ENCODE data around the gene FAM83E. TPM values are rescaled to one million over a fixed set of nuclear protein-coding genes. Genes with fewer than 3 reads are reported as not detected.
A peak's percentile ranks its signal among the peaks of the same experiment; 100 is the strongest.

FAM83E gene
- total RNA-seq, 1 donor: 1.3 TPM

DNA sequence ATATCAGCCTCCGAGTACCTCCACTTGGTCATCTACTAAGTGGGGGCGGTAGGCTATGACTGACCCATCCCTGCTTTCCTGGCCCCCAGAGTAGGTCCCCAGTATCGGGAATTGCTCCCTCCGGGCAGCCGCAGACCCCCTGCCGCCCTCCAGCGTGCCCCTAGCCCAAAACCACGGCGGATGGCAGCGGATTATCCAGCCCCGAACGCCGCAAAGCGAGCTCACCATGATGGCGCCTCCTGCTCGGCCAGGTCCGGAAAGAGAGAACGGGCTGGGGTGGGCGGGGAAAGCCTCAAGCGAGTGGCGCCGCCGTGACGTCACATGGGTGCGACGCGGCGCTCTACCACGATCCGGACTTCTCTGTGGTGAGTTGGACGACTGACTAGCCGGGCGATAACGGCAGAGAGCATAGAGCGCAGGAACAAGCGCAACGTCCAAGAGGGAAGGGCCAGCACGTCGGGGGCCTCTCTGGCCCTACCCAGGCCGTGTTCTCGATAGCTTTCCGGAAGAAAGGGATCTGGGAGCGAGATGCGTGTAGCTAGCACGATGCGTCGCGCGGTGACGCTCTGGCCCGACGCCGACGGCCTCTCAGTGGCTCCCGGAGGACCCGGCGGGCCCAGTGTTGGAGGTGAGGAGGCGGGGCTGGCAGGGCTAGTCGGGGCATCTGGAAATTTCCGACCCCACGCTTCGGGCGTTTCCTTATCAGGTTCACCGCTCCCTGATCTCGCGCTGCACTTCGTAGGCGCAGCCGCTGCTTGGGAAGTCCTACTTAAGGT lies 4.2 kb upstream of the FAM83E start, which contains the start of the genes RPL18 and SPHK2:
Gene RPL18, minus strand, starts transcription at position 263 of the 776 bp plus-strand sequence. Its CDS starts 35 bp downstream, at position 228.
Gene SPHK2, plus strand, starts transcription at position 591 of the 776 bp plus-strand sequence. CDS start 1,009 bp downstream, outside the sequence.
- peak; percentile 100 for DNase-seq (ENCODE audit: low read depth)
- TF ChIP-seq CTCF (IDR thresholded peaks at IDR 0.05; ENCODE audit: insufficient read depth, low read depth, low read length): no peak
- H3K4me3 ChIP-seq (ENCODE audit: low read depth, low read length): peak within 1 kb of the TSS; percentile 93

DNA sequence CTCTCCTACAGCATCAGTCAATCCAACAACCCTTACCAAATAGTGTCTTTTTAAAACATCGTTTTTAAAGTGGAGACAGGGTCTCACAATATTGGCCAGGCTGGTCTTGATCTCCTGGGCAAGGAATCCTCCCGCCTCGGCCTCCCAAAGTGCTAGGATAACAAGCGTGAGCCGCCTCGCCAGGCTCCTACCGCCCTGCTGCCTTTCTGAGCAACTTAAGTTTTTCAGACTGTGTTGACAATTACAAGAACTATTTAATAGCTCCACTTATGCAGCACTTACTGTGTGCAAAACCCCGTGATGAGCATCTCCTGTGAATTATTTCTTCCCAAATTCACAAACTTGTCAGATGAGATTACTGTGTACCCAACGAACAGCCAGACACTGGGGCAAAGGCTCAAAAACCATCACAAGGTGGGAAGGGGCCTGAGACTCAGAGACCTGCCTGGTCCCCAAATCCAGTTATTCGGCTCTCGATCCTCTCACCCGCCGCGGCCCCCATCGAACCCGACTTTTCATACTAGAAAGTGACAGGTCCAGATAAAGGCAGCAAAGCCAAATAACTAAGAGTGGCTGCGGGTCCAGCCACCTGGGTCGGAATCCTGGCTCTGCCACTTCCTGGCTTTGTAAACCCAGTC lies 3.5 kb upstream of the FAM83E start:
- H3K4me3 ChIP-seq (ENCODE audit: low read depth, low read length): peak overlapping the region; percentile 93
- DNase-seq (ENCODE audit: low read depth): no peak
- TF ChIP-seq CTCF (IDR thresholded peaks at IDR 0.05; ENCODE audit: insufficient read depth, low read depth, low read length): no peak

GRCh38 chr19:48617146-48617937 lies 2.5 kb upstream of the FAM83E start:
- H3K4me3 ChIP-seq (ENCODE audit: low read depth, low read length): peak overlapping the region; percentile 93
- DNase-seq (ENCODE audit: low read depth): no peak
- TF ChIP-seq CTCF (IDR thresholded peaks at IDR 0.05; ENCODE audit: insufficient read depth, low read depth, low read length): no peak

DNA sequence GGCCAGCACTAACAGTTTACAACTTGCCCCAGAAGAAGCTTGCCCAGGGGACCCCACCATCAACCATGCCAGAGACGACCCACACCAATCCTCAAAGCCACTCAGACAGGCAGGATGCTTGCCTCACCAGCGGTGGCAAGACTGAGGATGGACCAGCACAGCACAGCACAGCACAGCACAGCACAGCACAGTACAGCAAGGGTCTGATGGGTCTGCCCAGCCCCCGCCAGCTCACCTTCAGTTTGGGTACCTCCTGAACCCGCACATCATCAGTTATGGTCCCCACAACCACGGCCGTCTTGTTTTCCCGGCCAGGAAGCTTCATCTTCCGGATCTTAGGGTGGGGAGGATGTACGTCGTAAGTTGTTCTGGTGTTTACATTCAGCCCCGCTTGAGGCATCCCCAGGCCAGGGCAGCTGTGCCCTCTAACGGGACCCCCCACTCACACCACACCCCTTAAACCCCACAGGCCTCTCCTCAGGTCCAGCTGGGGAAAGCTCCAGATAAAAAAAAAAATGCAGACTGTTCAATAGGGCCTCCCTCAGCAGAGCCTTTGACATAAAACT lies 1.7 kb upstream of the FAM83E start:
- no peak for DNase-seq (ENCODE audit: low read depth)
- peak overlapping the region; percentile 93 for H3K4me3 ChIP-seq (ENCODE audit: low read depth, low read length)
- no peak for TF ChIP-seq CTCF (IDR thresholded peaks at IDR 0.05; ENCODE audit: insufficient read depth, low read depth, low read length)

- no peak for TF ChIP-seq CTCF (IDR thresholded peaks at IDR 0.05; ENCODE audit: insufficient read depth, low read depth, low read length)
- H3K4me3 ChIP-seq (ENCODE audit: low read depth, low read length): no peak overlapping the region
- DNase-seq (ENCODE audit: low read depth): no peak
These were observed 1.2 kb upstream of the FAM83E start for GRCh38 chr19:48616041-48616436.

- no peak for TF ChIP-seq CTCF (IDR thresholded peaks at IDR 0.05; ENCODE audit: insufficient read depth, low read depth, low read length)
- no peak for DNase-seq (ENCODE audit: low read depth)
These were observed 560 bp upstream of the FAM83E start for GRCh38 chr19:48615231-48616040.

More at GRCh38 chr19:48615231-48616040, 560 bp upstream of the FAM83E start:
- no peak overlapping the region for H3K4me3 ChIP-seq (ENCODE audit: low read depth, low read length)

All from fibroblast of villous mesenchyme (primary cell).